SK-N-SH treated with all-trans-retinoic acid at 6 μM for 48 hours (cell line): ENCODE measurements around the gene MRPS9.

ENCODE experiments used
- ATAC-seq: fragments of 200-7000 bp; cut with Tn5 transposase; 3 replicates; pipeline ENCODE4 v1.9.1; 2020; ENCODE audit warnings: mild to moderate bottlenecking, moderate library complexity
- ARNTL ChIP-seq: fragments of 450-650 bp; formaldehyde crosslinking; IDR thresholded peaks from 2 replicates; pipeline ENCODE4 v1.5.0; 2020; ENCODE audit warnings: low read depth, mild to moderate bottlenecking, moderate library complexity, borderline replicate concordance
- BACH2 ChIP-seq: fragments of 250-450 bp; sonication (Bioruptor Pico); IDR thresholded peaks from 2 replicates; pipeline ENCODE4 v1.9.0; 2021; ENCODE audit warnings: mild to moderate bottlenecking, borderline replicate concordance
- CREB5 ChIP-seq: fragments of 250-450 bp; sonication (Bioruptor Pico); IDR thresholded peaks from 2 replicates; pipeline ENCODE4 v1.5.1; 2020; ENCODE audit warnings: low read depth, mild to moderate bottlenecking, moderate library complexity
- CSDC2 ChIP-seq: fragments of 250-450 bp; sonication (Bioruptor Pico); IDR thresholded peaks from 2 replicates; pipeline ENCODE4 v1.5.0; 2020; ENCODE audit warnings: mild to moderate bottlenecking, moderate library complexity
- CSRNP3 ChIP-seq: fragments of 250-450 bp; sonication (Bioruptor Pico); IDR thresholded peaks from 2 replicates; pipeline ENCODE4 v1.5.1; 2021; ENCODE audit warnings: mild to moderate bottlenecking, moderate library complexity
- ESRRG ChIP-seq: fragments of 250-450 bp; sonication (Bioruptor Pico); IDR thresholded peaks from 2 replicates; pipeline ENCODE4 v1.6.1; 2021; ENCODE audit warnings: mild to moderate bottlenecking
- GLIS3 ChIP-seq: fragments of 250-450 bp; sonication (Bioruptor Pico); IDR thresholded peaks from 2 replicates; pipeline ENCODE4 v1.5.0; 2020; ENCODE audit warnings: mild to moderate bottlenecking, moderate library complexity
- ISL1 ChIP-seq: fragments of 250-450 bp; sonication (Bioruptor Pico); IDR thresholded peaks from 2 replicates; pipeline ENCODE4 v2.1.2; 2022; ENCODE audit warnings: mild to moderate bottlenecking, moderate library complexity
- OSR1 ChIP-seq: fragments of 250-450 bp; sonication (Bioruptor Pico); IDR thresholded peaks from 2 replicates; pipeline ENCODE4 v1.8.0; 2022; ENCODE audit warnings: moderate library complexity, mild to moderate bottlenecking, inconsistent platforms
- PATZ1 ChIP-seq: fragments of 250-450 bp; sonication (Bioruptor Pico); IDR thresholded peaks from 2 replicates; pipeline ENCODE4 v1.8.0; 2020; ENCODE audit warnings: mild to moderate bottlenecking, moderate library complexity, borderline replicate concordance
- POU6F1 ChIP-seq: fragments of 250-450 bp; sonication (Bioruptor Pico); IDR thresholded peaks from 2 replicates; pipeline ENCODE4 v1.8.0; 2021; ENCODE audit warnings: low read depth, mild to moderate bottlenecking, moderate library complexity, borderline replicate concordance
- PPARA ChIP-seq: fragments of 250-450 bp; sonication (Bioruptor Pico); IDR thresholded peaks from 2 replicates; pipeline ENCODE4 v1.5.0; 2020; ENCODE audit warnings: mild to moderate bottlenecking, borderline replicate concordance
- SNAI2 ChIP-seq: fragments of 250-450 bp; sonication (Bioruptor Pico); IDR thresholded peaks from 2 replicates; pipeline ENCODE4 v1.5.0; 2020; ENCODE audit warnings: mild to moderate bottlenecking, moderate library complexity
- TOX ChIP-seq: fragments of 250-450 bp; sonication (Bioruptor Pico); IDR thresholded peaks from 2 replicates; pipeline ENCODE4 v1.8.0; 2021; ENCODE audit warnings: mild to moderate bottlenecking, moderate library complexity, borderline replicate concordance
- TSHZ2 ChIP-seq: fragments of 250-450 bp; sonication (Bioruptor Pico); IDR thresholded peaks from 2 replicates; pipeline ENCODE4 v1.5.0; 2020; ENCODE audit warnings: mild to moderate bottlenecking, moderate library complexity
- ZC3H10 ChIP-seq: fragments of 250-450 bp; sonication (Bioruptor Pico); IDR thresholded peaks from 2 replicates; pipeline ENCODE4 v1.5.1; 2021; ENCODE audit warnings: mild to moderate bottlenecking, moderate library complexity
- ZFP3 ChIP-seq: fragments of 250-450 bp; sonication (Bioruptor Pico); IDR thresholded peaks from 2 replicates; pipeline ENCODE4 v1.5.0; 2020; ENCODE audit warnings: mild to moderate bottlenecking, moderate library complexity
- ZNF565 ChIP-seq: fragments of 450-650 bp; formaldehyde crosslinking; conservative IDR thresholded peaks from 2 replicates; pipeline ENCODE4 v1.5.0; 2020; ENCODE audit warnings: low read depth, mild to moderate bottlenecking, moderate library complexity
- ZNF70 ChIP-seq: fragments of 450-650 bp; formaldehyde crosslinking; IDR thresholded peaks from 2 replicates; pipeline ENCODE4 v1.5.0; 2020; ENCODE audit warnings: mild to moderate bottlenecking, moderate library complexity
- ZNF8 ChIP-seq: fragments of 450-650 bp; formaldehyde crosslinking; IDR thresholded peaks from 2 replicates; pipeline ENCODE4 v1.5.0; 2020; ENCODE audit warnings: mild to moderate bottlenecking, moderate library complexity

The MRPS9 gene

GRCh38 chr2:105055613-105056012 is 17.7 kb downstream of the MRPS9 start (continued):
- no peak for TF ChIP-seq CREB5 (CRISPR knock-in tag)

GRCh38 chr2:105056245-105056644 is 18.4 kb downstream of the MRPS9 start:
- ATAC-seq = no peak
- TF ChIP-seq ZC3H10 (CRISPR knock-in tag) = no peak
- no peak for TF ChIP-seq ZNF70 (CRISPR knock-in tag)
- TF ChIP-seq ARNTL (CRISPR knock-in tag) = no peak
- TF ChIP-seq, all 23 proteins: peak for 0

GRCh38 chr2:105057005-105057404 is 19.1 kb downstream of the MRPS9 start:
- no peak for ATAC-seq
- TF ChIP-seq CSDC2 (no peak), ESRRG (CRISPR knock-in tag) (no peak), OSR1 (CRISPR knock-in tag) (no peak), ZNF565 (CRISPR knock-in tag) (no peak), ZNF70 (CRISPR knock-in tag) (no peak), TOX (CRISPR knock-in tag) (no peak), ZNF8 (CRISPR knock-in tag) (no peak), PPARA (CRISPR knock-in tag) (no peak), ARNTL (CRISPR knock-in tag) (no peak), CREB5 (CRISPR knock-in tag) (no peak), BACH2 (CRISPR knock-in tag) (no peak), POU6F1 (CRISPR knock-in tag) (no peak), PATZ1 (CRISPR knock-in tag) (no peak), ZFP3 (no peak), GLIS3 (CRISPR knock-in tag) (no peak), CSRNP3 (CRISPR knock-in tag) (no peak), ZC3H10 (CRISPR knock-in tag) (no peak), ISL1 (CRISPR knock-in tag) (no peak), TSHZ2 (no peak), SNAI2 (CRISPR knock-in tag) (no peak)
